Neural cell (in vitro differentiated cells): ENCODE measurements around the gene FEM1B. TPM values are rescaled to one million over a fixed set of nuclear protein-coding genes. Genes with fewer than 3 reads are reported as not detected.

Source experiments
- H2AFZ ChIP-seq: fragments of 200-600, 300-800 bp; sonication (generic), shearing (Covaris generic); 2 replicates; pipeline ENCODE4 v1.6.0; 2014; ENCODE audit warnings: low read depth, mild to moderate bottlenecking, antibody characterized with exemption, low read length, moderate library complexity
- H3F3A ChIP-seq: fragments of 200-600 bp; shearing (Covaris generic); 2 replicates; pipeline ENCODE4 v1.6.1; 2016; ENCODE audit warnings: mild to moderate bottlenecking, moderate library complexity, mixed read lengths, antibody characterized with exemption, low read length; ENCODE audit not compliant: insufficient read depth, poor library complexity, severe bottlenecking
- H3K27ac ChIP-seq: fragments of 200-600, 300-800 bp; sonication (generic), shearing (Covaris generic); 2 replicates; pipeline ENCODE4 v1.5.1; 2014; ENCODE audit warnings: mild to moderate bottlenecking, low read length, moderate library complexity
- H3K27me3 ChIP-seq: fragments of 300-800, 200-600 bp; sonication (generic), shearing (Covaris generic); 2 replicates; pipeline ENCODE4 v1.6.0; 2014; ENCODE audit warnings: mild to moderate bottlenecking, low read depth, low read length, moderate library complexity; ENCODE audit not compliant: insufficient read depth
- H3K36me3 ChIP-seq: fragments of 300-800, 200-600 bp; sonication (generic), shearing (Covaris generic); 2 replicates; pipeline ENCODE4 v1.5.1; 2014; ENCODE audit warnings: mild to moderate bottlenecking, antibody characterized with exemption, low read length, moderate library complexity; ENCODE audit not compliant: insufficient read depth
- H3K4me2 ChIP-seq: fragments of 300-800, 200-600 bp; sonication (generic), shearing (Covaris generic); 2 replicates; pipeline ENCODE4 v1.6.0; 2014; ENCODE audit warnings: mild to moderate bottlenecking, low read length
- H3K4me3 ChIP-seq: fragments of 300-800, 200-600 bp; sonication (generic), shearing (Covaris generic); 2 replicates; pipeline ENCODE4 v1.5.1; 2014; ENCODE audit warnings: mild to moderate bottlenecking, low read length, moderate library complexity
- H3K79me2 ChIP-seq: fragments of 200-600 bp; shearing (Covaris generic); replicated peaks from 2 replicates; pipeline ENCODE4 v1.6.0; 2014; ENCODE audit warnings: mild to moderate bottlenecking, low read length, moderate library complexity; ENCODE audit not compliant: insufficient read depth
- H3K9ac ChIP-seq: fragments of 300-800, 200-600 bp; sonication (generic), shearing (Covaris generic); 2 replicates; pipeline ENCODE4 v1.6.1; 2016; ENCODE audit warnings: mild to moderate bottlenecking, low read length, mixed read lengths
- H3K9me2 ChIP-seq: fragments of 200-600 bp; shearing (Covaris generic); 2 replicates; pipeline ENCODE4 v1.6.1; 2016; ENCODE audit warnings: mild to moderate bottlenecking, low read length, mixed read lengths; ENCODE audit not compliant: insufficient read depth
- H3K9me3 ChIP-seq: fragments of 200-600, 300-800 bp; sonication (generic), shearing (Covaris generic); 2 replicates; pipeline ENCODE4 v1.6.1; 2016; ENCODE audit warnings: mild to moderate bottlenecking, mixed run types, low read length, moderate library complexity, mixed read lengths
- H4K20me1 ChIP-seq: fragments of 200-600 bp; shearing (Covaris generic); 2 replicates; pipeline ENCODE4 v1.6.1; 2016; ENCODE audit warnings: mild to moderate bottlenecking, mixed run types; ENCODE audit not compliant: insufficient read depth
- EP300 ChIP-seq: fragments of 450-650 bp; conservative IDR thresholded peaks from 2 replicates; pipeline ENCODE4 v1.6.1; 2014; ENCODE audit warnings: antibody characterized with exemption, mild to moderate bottlenecking, moderate library complexity; ENCODE audit not compliant: poor library complexity, severe bottlenecking
- EZH2 ChIP-seq: fragments of 200-600, 300-800 bp; shearing (Covaris generic), sonication (generic); IDR thresholded peaks from 2 replicates; pipeline ENCODE4 v1.6.1; 2014; ENCODE audit warnings: antibody characterized with exemption, low read length, borderline replicate concordance, mild to moderate bottlenecking; ENCODE audit not compliant: insufficient read depth, poor library complexity, severe bottlenecking
- MXI1 ChIP-seq: fragments of 450-650 bp; conservative IDR thresholded peaks from 2 replicates; pipeline ENCODE4 v1.6.1; 2014; ENCODE audit warnings: antibody characterized with exemption, mild to moderate bottlenecking; ENCODE audit not compliant: poor library complexity, severe bottlenecking
- POLR2AphosphoS5 ChIP-seq: IDR thresholded peaks from 2 replicates; pipeline ENCODE4 v1.6.1; 2012
- RAD21 ChIP-seq: fragments of 450-650 bp; conservative IDR thresholded peaks from 2 replicates; pipeline ENCODE4 v1.6.1; 2014; ENCODE audit warnings: antibody characterized with exemption, mild to moderate bottlenecking, moderate library complexity
- SMC3 ChIP-seq: fragments of 450-650 bp; conservative IDR thresholded peaks from 2 replicates; pipeline ENCODE4 v1.6.1; 2014; ENCODE audit warnings: antibody characterized with exemption, mild to moderate bottlenecking, moderate library complexity; ENCODE audit not compliant: poor library complexity
- TAF1 ChIP-seq: IDR thresholded peaks from 2 replicates; pipeline ENCODE4 v1.6.1; 2012; ENCODE audit warnings: low read depth
- polyA plus RNA-seq: library from polyadenylated mRNA; depleted of rRNA; stranded (reverse); fragments of >200 nt; gene quantifications from 2 replicates; pipeline ENCODE4 v1.2.3, GENCODE V29; 2014
- TF ChIP-seq, protein P1 (sequence below): fragments of 450-650 bp; IDR thresholded peaks from 2 replicates; pipeline ENCODE4 v1.5.1; 2014; ENCODE audit warnings: antibody characterized with exemption, mild to moderate bottlenecking, moderate library complexity; ENCODE audit not compliant: poor library complexity, severe bottlenecking
- TF ChIP-seq, protein P2 (sequence below): IDR thresholded peaks from 2 replicates; pipeline ENCODE4 v1.6.1; 2012; ENCODE audit warnings: borderline replicate concordance

The FEM1B gene
- polyA plus RNA-seq, 1 donor from 2014 or later, result 58.0 TPM

DNA sequence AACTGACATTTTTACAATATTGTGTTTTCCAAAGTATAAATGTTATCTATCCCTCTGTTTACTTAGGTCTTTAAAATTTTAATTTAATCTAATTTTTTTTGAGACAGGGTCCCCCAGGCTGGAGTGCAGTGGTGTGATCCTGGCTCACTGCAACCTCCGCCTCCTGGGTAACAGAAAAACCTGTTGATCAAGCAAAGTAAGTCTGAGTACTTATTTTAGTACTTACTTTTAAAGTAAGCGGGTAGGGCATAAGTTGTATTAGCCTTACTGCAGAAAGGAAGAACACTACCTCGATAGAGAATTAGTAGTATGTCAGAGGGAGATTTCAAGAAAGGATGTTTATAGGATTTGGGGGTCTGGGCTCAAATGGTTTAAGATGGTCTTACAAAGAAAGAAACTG, 11.9 kb upstream of the FEM1B start:
- H3K27me3 ChIP-seq, result no peaks in the 10 kb centered on the region
- TF ChIP-seq TAF1 (no peak), EP300 (no peak), POLR2AphosphoS5 (no peak), RAD21 (no peak), EZH2 (no peak), MXI1 (no peak), SMC3 (no peak)
- TF ChIP-seq, protein P1, sequence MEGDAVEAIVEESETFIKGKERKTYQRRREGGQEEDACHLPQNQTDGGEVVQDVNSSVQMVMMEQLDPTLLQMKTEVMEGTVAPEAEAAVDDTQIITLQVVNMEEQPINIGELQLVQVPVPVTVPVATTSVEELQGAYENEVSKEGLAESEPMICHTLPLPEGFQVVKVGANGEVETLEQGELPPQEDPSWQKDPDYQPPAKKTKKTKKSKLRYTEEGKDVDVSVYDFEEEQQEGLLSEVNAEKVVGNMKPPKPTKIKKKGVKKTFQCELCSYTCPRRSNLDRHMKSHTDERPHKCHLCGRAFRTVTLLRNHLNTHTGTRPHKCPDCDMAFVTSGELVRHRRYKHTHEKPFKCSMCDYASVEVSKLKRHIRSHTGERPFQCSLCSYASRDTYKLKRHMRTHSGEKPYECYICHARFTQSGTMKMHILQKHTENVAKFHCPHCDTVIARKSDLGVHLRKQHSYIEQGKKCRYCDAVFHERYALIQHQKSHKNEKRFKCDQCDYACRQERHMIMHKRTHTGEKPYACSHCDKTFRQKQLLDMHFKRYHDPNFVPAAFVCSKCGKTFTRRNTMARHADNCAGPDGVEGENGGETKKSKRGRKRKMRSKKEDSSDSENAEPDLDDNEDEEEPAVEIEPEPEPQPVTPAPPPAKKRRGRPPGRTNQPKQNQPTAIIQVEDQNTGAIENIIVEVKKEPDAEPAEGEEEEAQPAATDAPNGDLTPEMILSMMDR, result no peak
- TF ChIP-seq, protein P2, sequence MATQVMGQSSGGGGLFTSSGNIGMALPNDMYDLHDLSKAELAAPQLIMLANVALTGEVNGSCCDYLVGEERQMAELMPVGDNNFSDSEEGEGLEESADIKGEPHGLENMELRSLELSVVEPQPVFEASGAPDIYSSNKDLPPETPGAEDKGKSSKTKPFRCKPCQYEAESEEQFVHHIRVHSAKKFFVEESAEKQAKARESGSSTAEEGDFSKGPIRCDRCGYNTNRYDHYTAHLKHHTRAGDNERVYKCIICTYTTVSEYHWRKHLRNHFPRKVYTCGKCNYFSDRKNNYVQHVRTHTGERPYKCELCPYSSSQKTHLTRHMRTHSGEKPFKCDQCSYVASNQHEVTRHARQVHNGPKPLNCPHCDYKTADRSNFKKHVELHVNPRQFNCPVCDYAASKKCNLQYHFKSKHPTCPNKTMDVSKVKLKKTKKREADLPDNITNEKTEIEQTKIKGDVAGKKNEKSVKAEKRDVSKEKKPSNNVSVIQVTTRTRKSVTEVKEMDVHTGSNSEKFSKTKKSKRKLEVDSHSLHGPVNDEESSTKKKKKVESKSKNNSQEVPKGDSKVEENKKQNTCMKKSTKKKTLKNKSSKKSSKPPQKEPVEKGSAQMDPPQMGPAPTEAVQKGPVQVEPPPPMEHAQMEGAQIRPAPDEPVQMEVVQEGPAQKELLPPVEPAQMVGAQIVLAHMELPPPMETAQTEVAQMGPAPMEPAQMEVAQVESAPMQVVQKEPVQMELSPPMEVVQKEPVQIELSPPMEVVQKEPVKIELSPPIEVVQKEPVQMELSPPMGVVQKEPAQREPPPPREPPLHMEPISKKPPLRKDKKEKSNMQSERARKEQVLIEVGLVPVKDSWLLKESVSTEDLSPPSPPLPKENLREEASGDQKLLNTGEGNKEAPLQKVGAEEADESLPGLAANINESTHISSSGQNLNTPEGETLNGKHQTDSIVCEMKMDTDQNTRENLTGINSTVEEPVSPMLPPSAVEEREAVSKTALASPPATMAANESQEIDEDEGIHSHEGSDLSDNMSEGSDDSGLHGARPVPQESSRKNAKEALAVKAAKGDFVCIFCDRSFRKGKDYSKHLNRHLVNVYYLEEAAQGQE, result no peak
- H3K9me3 ChIP-seq, result no peaks in the 10 kb centered on the region
- no peak overlapping the region for H3K27ac ChIP-seq
- no peak overlapping the region for H3K4me3 ChIP-seq
- no peak overlapping the region for H3K9ac ChIP-seq
- no peaks in the 10 kb centered on the region for H3K9me2 ChIP-seq
- no peak overlapping the region for H3K4me2 ChIP-seq
- H2AFZ ChIP-seq, result no peak overlapping the region
- H4K20me1 ChIP-seq, result no peaks in the 10 kb centered on the region
- no peaks in the 10 kb centered on the region for H3K79me2 ChIP-seq
- H3K36me3 ChIP-seq, result no peaks in the 10 kb centered on the region
- H3F3A ChIP-seq, result no peaks in the 10 kb centered on the region

DNA sequence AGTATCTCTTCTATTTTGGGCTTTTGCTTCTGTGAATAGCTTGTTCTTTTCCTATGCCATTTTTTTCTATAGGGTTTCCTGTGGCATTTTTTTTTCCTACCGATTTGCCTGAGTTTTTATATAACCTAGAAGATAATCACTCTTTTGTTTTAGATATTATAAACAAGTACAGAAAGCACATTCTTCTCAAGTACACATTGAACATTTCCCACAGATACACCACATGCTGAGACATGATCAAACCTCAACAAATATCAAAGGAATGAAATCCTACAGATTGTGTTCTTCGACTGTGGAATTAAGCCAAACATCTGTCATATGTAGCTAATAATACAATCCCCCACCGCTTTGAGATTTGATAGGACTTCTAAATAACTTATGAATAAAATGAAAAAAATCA, 9.1 kb upstream of the FEM1B start:
- H3F3A ChIP-seq, result no peaks in the 10 kb centered on the region
- no peaks in the 10 kb centered on the region for H3K9me2 ChIP-seq
- no peaks in the 10 kb centered on the region for H3K9me3 ChIP-seq
- H4K20me1 ChIP-seq, result no peaks in the 10 kb centered on the region
- no peak overlapping the region for H3K4me2 ChIP-seq
- no peak overlapping the region for H2AFZ ChIP-seq
- no peaks in the 10 kb centered on the region for H3K27me3 ChIP-seq
- no peak overlapping the region for H3K9ac ChIP-seq
- H3K79me2 ChIP-seq, result no peaks in the 10 kb centered on the region
- H3K27ac ChIP-seq, result no peak overlapping the region
- H3K36me3 ChIP-seq, result no peaks in the 10 kb centered on the region
- H3K4me3 ChIP-seq, result no peak overlapping the region
- TF ChIP-seq SMC3 (no peak), RAD21 (no peak), EZH2 (no peak)
- TF ChIP-seq, protein P1, result no peak
